Caco-2 (cell line): ENCODE results near the gene TEX36. TPM values are rescaled to one million over a fixed set of nuclear protein-coding genes. Genes with fewer than 3 reads are reported as not detected.

Experiments
- BruUV-seq: library from RNA; stranded (reverse); fragments of 400-500 nt; replicated peaks from 2 replicates; lab custom pipeline; 2021; lab: Mats Ljungman, UMichigan
- CTCF ChIA-PET: fragments of 300-600 bp; sonication (Branson Sonifier 250); formaldehyde crosslinking; loops from one replicate; lab custom pipeline; 2022; ENCODE audit warnings: antibody characterized with exemption; lab: Charles Lee
- POLR2A ChIA-PET: fragments of 300-600 bp; sonication (Branson Sonifier 250); formaldehyde crosslinking; loops from one replicate; lab custom pipeline; 2022; ENCODE audit warnings: antibody characterized with exemption; lab: Charles Lee
- DNase-seq, 2 experiments: peaks; one replicate each; pipeline versions ENCODE4 v3.0.0 to v3.0.0-alpha.2; 2020 to 2022
- H3K27me3 ChIP-seq: replicated peaks from 2 replicates; pipeline ENCODE4 v1.6.0; 2011; ENCODE audit warnings: low read length; ENCODE audit not compliant: control insufficient read depth, insufficient read depth
- H3K36me3 ChIP-seq: 2 replicates; pipeline ENCODE4 v1.5.1; 2011; ENCODE audit warnings: low read length; ENCODE audit not compliant: control insufficient read depth, insufficient read depth
- H3K4me1 ChIP-seq: fragments of 250-450 bp; sonication (Bioruptor Pico); 2 replicates; pipeline ENCODE4 v1.5.1; 2020; ENCODE audit warnings: mild to moderate bottlenecking
- H3K4me3 ChIP-seq: 2 replicates; pipeline ENCODE4 v1.5.1; 2011; ENCODE audit warnings: low read depth, mild to moderate bottlenecking, control low read depth, low read length
- H3K9me3 ChIP-seq: fragments of 250-450 bp; sonication (Bioruptor Pico); 2 replicates; pipeline ENCODE4 v1.5.1; 2020; ENCODE audit warnings: mild to moderate bottlenecking, moderate library complexity
- H3K27ac Mint-ChIP-seq: one replicate; pipeline ENCODE4 v1.8.0; 2022; ENCODE audit warnings: mixed read lengths; ENCODE audit not compliant: unreplicated experiment
- H3K27me3 Mint-ChIP-seq: one replicate; pipeline ENCODE4 v1.8.0; 2022; ENCODE audit warnings: mixed read lengths; ENCODE audit not compliant: insufficient read depth, unreplicated experiment
- H3K36me3 Mint-ChIP-seq: one replicate; pipeline ENCODE4 v1.8.0; 2022; ENCODE audit warnings: mild to moderate bottlenecking, mixed read lengths; ENCODE audit not compliant: insufficient read depth, unreplicated experiment
- H3K4me1 Mint-ChIP-seq: one replicate; pipeline ENCODE4 v1.8.0; 2022; ENCODE audit warnings: low read depth, mixed read lengths; ENCODE audit not compliant: unreplicated experiment
- H3K4me3 Mint-ChIP-seq: one replicate; pipeline ENCODE4 v1.8.0; 2022; ENCODE audit warnings: mild to moderate bottlenecking, moderate library complexity, mixed read lengths; ENCODE audit not compliant: unreplicated experiment
- H3K9me3 Mint-ChIP-seq: one replicate; pipeline ENCODE4 v1.8.0; 2022; ENCODE audit warnings: mixed read lengths; ENCODE audit not compliant: unreplicated experiment
- intact Hi-C: fragments of 100-400 bp; cut with micrococcal nuclease; formaldehyde crosslinking; loops from one replicate; pipeline ENCODE4 v1.10.0; 2022; ENCODE audit not compliant: unreplicated experiment
- total RNA-seq: library from RNA; stranded (reverse); gene quantifications from 2 replicates; pipeline ENCODE4 v1.2.3, GENCODE V29; 2022
- TF ChIP-seq, protein P1 (sequence below), 2 experiments: fragments of 200-600 bp in 1 of 2; IDR thresholded peaks; 1 replicate in 1 of 2; 2 replicates in 1 of 2; pipeline versions ENCODE4 v1.5.1 to v1.8.0; 2011 to 2022; ENCODE audit warnings: antibody characterized with exemption in 1 of 2, control low read depth in 1 of 2, inconsistent platforms in 1 of 2, low read depth in 1 of 2, low read length in 1 of 2, mild to moderate bottlenecking in 1 of 2, moderate library complexity in 1 of 2; ENCODE audit not compliant: insufficient read depth in 1 of 2, severe bottlenecking in 1 of 2, unreplicated experiment in 1 of 2

TEX36 gene
- total RNA-seq, 1 experiment from 2014 or later, result not detected

- H3K4me1 ChIP-seq, result no peaks in the 10 kb centered on the region
- ChIA-PET CTCF (no interaction called here), POLR2A (no interaction called here)
- TF ChIP-seq, protein P1, sequence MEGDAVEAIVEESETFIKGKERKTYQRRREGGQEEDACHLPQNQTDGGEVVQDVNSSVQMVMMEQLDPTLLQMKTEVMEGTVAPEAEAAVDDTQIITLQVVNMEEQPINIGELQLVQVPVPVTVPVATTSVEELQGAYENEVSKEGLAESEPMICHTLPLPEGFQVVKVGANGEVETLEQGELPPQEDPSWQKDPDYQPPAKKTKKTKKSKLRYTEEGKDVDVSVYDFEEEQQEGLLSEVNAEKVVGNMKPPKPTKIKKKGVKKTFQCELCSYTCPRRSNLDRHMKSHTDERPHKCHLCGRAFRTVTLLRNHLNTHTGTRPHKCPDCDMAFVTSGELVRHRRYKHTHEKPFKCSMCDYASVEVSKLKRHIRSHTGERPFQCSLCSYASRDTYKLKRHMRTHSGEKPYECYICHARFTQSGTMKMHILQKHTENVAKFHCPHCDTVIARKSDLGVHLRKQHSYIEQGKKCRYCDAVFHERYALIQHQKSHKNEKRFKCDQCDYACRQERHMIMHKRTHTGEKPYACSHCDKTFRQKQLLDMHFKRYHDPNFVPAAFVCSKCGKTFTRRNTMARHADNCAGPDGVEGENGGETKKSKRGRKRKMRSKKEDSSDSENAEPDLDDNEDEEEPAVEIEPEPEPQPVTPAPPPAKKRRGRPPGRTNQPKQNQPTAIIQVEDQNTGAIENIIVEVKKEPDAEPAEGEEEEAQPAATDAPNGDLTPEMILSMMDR (IDR thresholded peaks at IDR 0.05; ENCODE audit: insufficient read depth in 1 of 2, low read depth in 1 of 2, low read length in 1 of 2, severe bottlenecking in 1 of 2, unreplicated experiment in 1 of 2), result no peak
- BruUV-seq, result no TSS peak
- no peaks in the 10 kb centered on the region for H3K4me1 Mint-ChIP-seq
- no peaks in the 10 kb centered on the region for H3K36me3 Mint-ChIP-seq
- DNase-seq, result no peak
- H3K4me3 ChIP-seq, result no peak overlapping the region
- intact Hi-C loops, result no loop called here
- no peak overlapping the region for H3K27ac Mint-ChIP-seq
- H3K27me3 ChIP-seq, result no peaks in the 10 kb centered on the region
- peaks cover 13% of the 10 kb centered on the region for H3K27me3 Mint-ChIP-seq
- no peaks in the 10 kb centered on the region for H3K9me3 ChIP-seq
- H3K36me3 ChIP-seq, result no peaks in the 10 kb centered on the region
- no peaks in the 10 kb centered on the region for H3K9me3 Mint-ChIP-seq
- no peak overlapping the region for H3K4me3 Mint-ChIP-seq
These were observed 43.1 kb downstream of the TEX36 start for GRCh38 chr10:125639846-125640245.

GRCh38 chr10:125638555-125638954 is 44.4 kb downstream of the TEX36 start:
- no peak overlapping the region for H3K27ac Mint-ChIP-seq
- Histone ChIP-seq H3K4me3 (no peak overlapping the region), H3K36me3 (no peaks in the 10 kb centered on the region), H3K27me3 (no peaks in the 10 kb centered on the region), H3K4me1 (no peaks in the 10 kb centered on the region), H3K9me3 (no peaks in the 10 kb centered on the region)
- DNase-seq, result no peak
- H3K27me3 Mint-ChIP-seq, result peaks cover 9% of the 10 kb centered on the region
- H3K9me3 Mint-ChIP-seq, result no peaks in the 10 kb centered on the region
- intact Hi-C loops, result no loop called here
- no TSS peak for BruUV-seq
- TF ChIP-seq, protein P1 (IDR thresholded peaks at IDR 0.05; ENCODE audit: insufficient read depth in 1 of 2, low read depth in 1 of 2, low read length in 1 of 2, severe bottlenecking in 1 of 2, unreplicated experiment in 1 of 2), result no peak
- CTCF ChIA-PET, result no interaction called here
- POLR2A ChIA-PET, result no interaction called here
- H3K4me3 Mint-ChIP-seq, result no peak overlapping the region
- H3K4me1 Mint-ChIP-seq, result no peaks in the 10 kb centered on the region
- H3K36me3 Mint-ChIP-seq, result no peaks in the 10 kb centered on the region

- no peaks in the 10 kb centered on the region for H3K9me3 ChIP-seq
- H3K27me3 Mint-ChIP-seq, result peaks cover 9% of the 10 kb centered on the region
- H3K4me3 Mint-ChIP-seq, result no peak overlapping the region
- TF ChIP-seq, protein P1 (IDR thresholded peaks at IDR 0.05; ENCODE audit: insufficient read depth in 1 of 2, low read depth in 1 of 2, low read length in 1 of 2, severe bottlenecking in 1 of 2, unreplicated experiment in 1 of 2), result no peak
- POLR2A ChIA-PET, result no interaction called here
- H3K9me3 Mint-ChIP-seq, result no peaks in the 10 kb centered on the region
- H3K36me3 ChIP-seq, result no peaks in the 10 kb centered on the region
- no peaks in the 10 kb centered on the region for H3K27me3 ChIP-seq
- intact Hi-C loops, result no loop called here
- no peak for DNase-seq
- H3K4me3 ChIP-seq, result no peak overlapping the region
- no peaks in the 10 kb centered on the region for H3K36me3 Mint-ChIP-seq
- no TSS peak for BruUV-seq
- no peak overlapping the region for H3K27ac Mint-ChIP-seq
- CTCF ChIA-PET, result no interaction called here
- H3K4me1 Mint-ChIP-seq, result no peaks in the 10 kb centered on the region
- no peaks in the 10 kb centered on the region for H3K4me1 ChIP-seq
These were observed 45.5 kb downstream of the TEX36 start for GRCh38 chr10:125637496-125637895.
